HepG2 (cell line): ENCODE data around the gene OR5K4. TPM values are rescaled to one million over a fixed set of nuclear protein-coding genes. Genes with fewer than 3 reads are reported as not detected.

Source experiments
- HOXA5 ChIP-seq: sonication (generic); formaldehyde crosslinking; IDR thresholded peaks from 2 replicates; pipeline ENCODE4 v1.4.0; 2020; ENCODE audit warnings: missing genetic modification reagents
- IKZF5 ChIP-seq: IDR thresholded peaks from 2 replicates; pipeline ENCODE4 v1.6.1; 2018; ENCODE audit warnings: missing genetic modification reagents, mild to moderate bottlenecking, missing compliant biosample characterization
- PAXIP1 ChIP-seq: sonication (generic); formaldehyde crosslinking; conservative IDR thresholded peaks from 2 replicates; pipeline ENCODE4 v1.4.0; 2020; ENCODE audit warnings: mild to moderate bottlenecking, missing genetic modification reagents, moderate library complexity
- TBX3 ChIP-seq: fragments of 450-650 bp; IDR thresholded peaks from 2 replicates; pipeline ENCODE4 v1.6.1; 2017; ENCODE audit warnings: antibody characterized with exemption, mild to moderate bottlenecking, inconsistent platforms, borderline replicate concordance
- TCF7 ChIP-seq: sonication (generic); IDR thresholded peaks from 2 replicates; pipeline ENCODE4 v1.6.1; 2016; ENCODE audit warnings: antibody characterized with exemption, low read depth
- USF2 ChIP-seq, 2 experiments: sonication (generic) in 1 of 2; formaldehyde crosslinking in 1 of 2; IDR thresholded peaks; 2 replicates each; pipeline versions ENCODE4 v1.5.1 to v1.6.1; 2011 to 2020; ENCODE audit warnings: borderline replicate concordance in 1 of 2, low read depth in 1 of 2, low read length in 1 of 2, mild to moderate bottlenecking in 1 of 2, missing genetic modification reagents in 1 of 2, moderate library complexity in 1 of 2
- ZBTB21 ChIP-seq: sonication (generic); formaldehyde crosslinking; IDR thresholded peaks from 2 replicates; pipeline ENCODE4 v1.4.0; 2020; ENCODE audit warnings: missing genetic modification reagents
- polyA plus RNA-seq, 8 experiments: library from polyadenylated mRNA; depleted of rRNA in 3 of 8; stranded (reverse) in 7 of 8; unstranded in 1 of 8; fragments of >200 nt; fragmentation: Illumina TruSeq in 4 of 8; extraction: Trizol in 4 of 8; gene quantifications; 2 replicates each; pipeline versions ENCODE4 v1.2.1 to v1.2.3, GENCODE V29; 2011 to 2016; ENCODE audit warnings: low read depth in 4 of 8, missing spikeins in 1 of 8, mixed read lengths in 1 of 8; ENCODE audit not compliant: insufficient read depth in 1 of 8
- total RNA-seq, 5 experiments: library from RNA; depleted of rRNA; stranded (reverse); fragments of >200 nt; fragmentation: Illumina TruSeq; extraction: Trizol; gene quantifications; 2 replicates each; pipeline ENCODE4 v1.2.3, GENCODE V29; 2016; ENCODE audit warnings: low read depth in 1 of 5

OR5K4 gene
- total and polyA plus RNA-seq, 2 of the 13 experiments (the other 11 are each of a cell fraction or from before 2014, with no cell fraction given) = not detected

- TF ChIP-seq PAXIP1 = no peak
- no peak for TF ChIP-seq TBX3
- TF ChIP-seq TCF7 = no peak
- TF ChIP-seq HOXA5 = no peak
- TF ChIP-seq USF2 (IDR thresholded peaks at IDR 0.05; ENCODE audit: low read depth, low read length) = no peak
- TF ChIP-seq USF2 (CRISPR knock-in tag; IDR thresholded peaks at IDR 0.05; ENCODE audit: borderline replicate concordance) = no peak
- no peak for TF ChIP-seq IKZF5 (CRISPR knock-in tag)
- TF ChIP-seq ZBTB21 (CRISPR knock-in tag) = no peak
Measured at GRCh38 chr3:98367464-98368246, 14.0 kb downstream of the OR5K4 start (continued).
